Liver (tissue), 9 donors: ENCODE measurements around the gene NLGN3. TPM values are rescaled to one million over a fixed set of nuclear protein-coding genes. Genes with fewer than 3 reads are reported as not detected.

Experiments
- DNase-seq: peaks from one replicate; pipeline ENCODE4 v3.0.0-alpha.2; 2017; ENCODE audit warnings: low spot score
- H3K27ac ChIP-seq, 2 donors: one replicate each; pipeline ENCODE4 v1.7.0; 2013; ENCODE audit warnings: inconsistent platforms in 2 of 2, low read length in 2 of 2, control low read depth in 1 of 2, low read depth in 1 of 2, mild to moderate bottlenecking in 1 of 2
- H3K27me3 ChIP-seq, 4 donors: one replicate each; pipeline versions ENCODE4 v1.6.1 to v1.7.0; 2013; ENCODE audit warnings: low read length in 3 of 4, inconsistent platforms in 1 of 4, mild to moderate bottlenecking in 1 of 4, moderate library complexity in 1 of 4; ENCODE audit not compliant: control insufficient read depth in 4 of 4, insufficient read depth in 4 of 4
- H3K36me3 ChIP-seq, 4 donors: one replicate each; pipeline versions ENCODE4 v1.6.1 to v1.7.0; 2013; ENCODE audit warnings: low read length in 3 of 4, mild to moderate bottlenecking in 3 of 4, low read depth in 1 of 4, moderate library complexity in 1 of 4; ENCODE audit not compliant: control insufficient read depth in 4 of 4, insufficient read depth in 3 of 4
- H3K4me1 ChIP-seq, 4 donors: one replicate each; pipeline versions ENCODE4 v1.6.1 to v1.7.0; 2013; ENCODE audit warnings: low read length in 3 of 4, mild to moderate bottlenecking in 3 of 4, moderate library complexity in 1 of 4; ENCODE audit not compliant: control insufficient read depth in 4 of 4, insufficient read depth in 4 of 4
- H3K4me3 ChIP-seq, 3 donors: one replicate each; pipeline versions ENCODE4 v1.6.1 to v1.7.0; 2013; ENCODE audit warnings: low read length in 3 of 3, control low read depth in 1 of 3, low read depth in 1 of 3, mild to moderate bottlenecking in 1 of 3
- H3K9ac ChIP-seq, 2 donors: one replicate each; pipeline ENCODE4 v1.7.0; 2013; ENCODE audit warnings: low read length in 2 of 2, mild to moderate bottlenecking in 2 of 2, moderate library complexity in 2 of 2, control low read depth in 1 of 2, low read depth in 1 of 2
- H3K9me3 ChIP-seq, 4 donors: one replicate each; pipeline versions ENCODE4 v1.6.1 to v1.7.0; 2013; ENCODE audit warnings: low read length in 3 of 4; ENCODE audit not compliant: control insufficient read depth in 4 of 4
- EGR1 ChIP-seq, 2 donors: IDR thresholded peaks; 2 replicates each; pipeline ENCODE4 v1.6.1; 2016 to 2018; ENCODE audit warnings: antibody characterized with exemption in 2 of 2, low read depth in 2 of 2
- FOXA1 ChIP-seq: IDR thresholded peaks from 2 replicates; pipeline ENCODE4 v1.6.1; 2016; ENCODE audit warnings: antibody characterized with exemption
- FOXA2 ChIP-seq: IDR thresholded peaks from 2 replicates; pipeline ENCODE4 v1.6.1; 2016; ENCODE audit warnings: antibody characterized with exemption
- GABPA ChIP-seq, 2 donors: IDR thresholded peaks in 1 of 2; conservative IDR thresholded peaks in 1 of 2; 2 replicates each; pipeline ENCODE4 v1.6.1; 2016; ENCODE audit warnings: antibody characterized with exemption in 2 of 2, mild to moderate bottlenecking in 1 of 2, moderate library complexity in 1 of 2
- HNF4A ChIP-seq, 2 donors: conservative IDR thresholded peaks; 2 replicates each; pipeline ENCODE4 v1.6.1; 2016; ENCODE audit warnings: antibody characterized with exemption in 2 of 2, mild to moderate bottlenecking in 2 of 2
- HNF4G ChIP-seq: IDR thresholded peaks from 2 replicates; pipeline ENCODE4 v1.6.1; 2016; ENCODE audit warnings: antibody characterized with exemption
- JUND ChIP-seq, 2 donors: IDR thresholded peaks; 2 replicates each; pipeline ENCODE4 v1.6.1; 2016; ENCODE audit warnings: antibody characterized with exemption in 2 of 2
- NR2F2 ChIP-seq: IDR thresholded peaks from 2 replicates; pipeline ENCODE4 v1.6.1; 2016; ENCODE audit warnings: antibody characterized with exemption
- RXRA ChIP-seq, 2 donors: IDR thresholded peaks; 2 replicates each; pipeline ENCODE4 v1.6.1; 2017 to 2018; ENCODE audit warnings: antibody characterized with exemption in 2 of 2, mild to moderate bottlenecking in 1 of 2
- TAF1 ChIP-seq: conservative IDR thresholded peaks from 2 replicates; pipeline ENCODE4 v1.6.1; 2016; ENCODE audit warnings: antibody characterized with exemption, mild to moderate bottlenecking
- YY1 ChIP-seq: IDR thresholded peaks from 2 replicates; pipeline ENCODE4 v1.6.1; 2016; ENCODE audit warnings: antibody characterized with exemption, mild to moderate bottlenecking
- WGBS: extraction: QIAGEN DNeasy Blood & Tissue Kit; methylation state at CpG from one replicate; pipeline ENCODE4 v1.1.7; 2013; 5-methylcytosine and 5-hydroxymethylcytosine counted together
- polyA plus RNA-seq, 2 donors: library from polyadenylated mRNA; stranded (reverse) in 1 of 2; unstranded in 1 of 2; fragments of 200-250 nt in 1 of 2; fragments of >200 nt in 1 of 2; fragmentation: Nextera tagmentation in 1 of 2; extraction: Ambion mirVana in 1 of 2; gene quantifications; one replicate each; pipeline versions ENCODE4 v1.2.1 to v1.2.3, GENCODE V29; 2013 to 2015
- total RNA-seq, 2 donors: library from RNA; depleted of rRNA; stranded (reverse); fragments of >200 nt; gene quantifications; one replicate each; pipeline ENCODE4 v1.2.3, GENCODE V29; 2014
- TF ChIP-seq, protein P1 (sequence below): IDR thresholded peaks from 2 replicates; pipeline ENCODE4 v1.6.1; 2016; ENCODE audit warnings: antibody characterized with exemption
- TF ChIP-seq, protein P2 (sequence below): IDR thresholded peaks from 2 replicates; pipeline ENCODE4 v1.6.1; 2016; ENCODE audit warnings: antibody characterized with exemption
- donor health status: healthy.
- donor health status: healthy.
- donor health status: healthy.
- donor health status: healthy.
- donor health status: healthy.

The NLGN3 gene
- total and polyA plus RNA-seq, 4 donors, result 0.11 to 0.23 (median 0.15) TPM

DNA sequence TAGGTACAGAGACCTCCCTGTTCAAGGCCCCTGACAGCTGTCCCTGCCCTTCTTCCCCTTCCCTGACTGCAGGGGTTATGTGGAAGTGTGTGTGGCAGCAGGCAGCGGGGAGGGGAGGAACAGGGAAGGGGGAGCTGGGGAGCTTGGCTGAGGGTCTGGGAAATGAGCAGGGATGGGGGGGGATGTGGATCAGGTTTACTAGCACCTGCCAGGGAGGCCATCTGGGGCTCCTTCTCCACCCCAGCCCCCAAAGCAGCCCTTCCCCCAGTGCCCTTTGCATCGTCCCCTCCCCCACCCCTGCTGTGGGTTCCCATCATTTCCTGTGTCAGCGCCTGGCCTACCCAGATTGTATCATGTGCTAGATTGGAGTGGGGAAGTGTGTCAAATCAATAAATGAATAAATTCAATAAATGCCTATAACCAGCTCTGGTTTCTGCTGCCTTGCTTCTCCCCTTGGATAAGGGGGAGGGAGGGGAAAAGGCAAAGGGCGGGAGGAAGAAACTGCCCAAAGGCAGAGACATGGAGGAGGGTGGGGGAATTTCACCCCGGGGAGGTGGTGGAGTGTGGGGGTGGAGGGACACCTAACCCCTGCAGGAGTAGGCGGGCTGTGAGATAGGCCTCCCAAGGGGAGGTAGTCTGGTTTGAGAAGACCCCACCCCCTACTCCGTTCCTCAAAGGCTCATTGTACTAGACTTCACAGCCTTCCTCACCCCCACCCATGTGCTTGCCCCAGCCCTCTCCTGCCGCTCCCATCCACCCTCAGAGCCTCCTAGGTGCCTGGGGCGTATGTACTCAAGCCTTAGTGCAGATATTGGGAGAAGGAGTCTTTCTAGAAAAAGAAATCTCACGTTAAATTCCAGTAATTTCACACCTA is 41.3 kb upstream of the NLGN3 start:
- Histone ChIP-seq H3K9me3 (no peaks in the 10 kb centered on the region), H3K36me3 (no peaks in the 10 kb centered on the region), H3K4me1 (no peaks in the 10 kb centered on the region), H3K4me3 (no peak overlapping the region), H3K27me3 (no peaks in the 10 kb centered on the region), H3K9ac (no peak overlapping the region), H3K27ac (peak overlapping the region; percentile 25 to 47)
- no peak for TF ChIP-seq NR2F2
- WGBS, result 42% methylated on average over 10 of the region's 10 CpGs
- no peak for DNase-seq

DNA sequence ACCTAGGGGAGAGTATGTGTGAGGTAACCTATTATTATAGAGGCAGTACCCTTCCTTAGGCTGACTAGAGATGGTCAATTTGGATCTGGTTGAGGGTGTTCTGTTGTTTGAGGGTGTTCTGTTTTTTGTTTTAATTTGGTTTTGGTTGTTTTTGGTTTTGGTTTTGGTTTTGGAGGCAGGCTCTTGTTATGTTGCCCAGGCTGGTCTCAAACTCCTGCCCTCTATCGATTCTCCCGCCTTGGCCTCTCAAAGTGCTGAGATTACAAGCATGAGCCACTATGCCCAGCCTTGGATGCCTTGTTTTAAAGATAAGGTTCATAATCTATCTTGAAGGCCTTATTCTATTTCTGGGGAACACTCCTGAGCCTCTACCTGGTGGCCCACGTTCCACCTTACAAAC is 39.0 kb upstream of the NLGN3 start:
- H3K36me3 ChIP-seq, result no peaks in the 10 kb centered on the region
- no peaks in the 10 kb centered on the region for H3K4me1 ChIP-seq
- no peaks in the 10 kb centered on the region for H3K27me3 ChIP-seq
- no peak overlapping the region for H3K4me3 ChIP-seq
- TF ChIP-seq, protein P1, sequence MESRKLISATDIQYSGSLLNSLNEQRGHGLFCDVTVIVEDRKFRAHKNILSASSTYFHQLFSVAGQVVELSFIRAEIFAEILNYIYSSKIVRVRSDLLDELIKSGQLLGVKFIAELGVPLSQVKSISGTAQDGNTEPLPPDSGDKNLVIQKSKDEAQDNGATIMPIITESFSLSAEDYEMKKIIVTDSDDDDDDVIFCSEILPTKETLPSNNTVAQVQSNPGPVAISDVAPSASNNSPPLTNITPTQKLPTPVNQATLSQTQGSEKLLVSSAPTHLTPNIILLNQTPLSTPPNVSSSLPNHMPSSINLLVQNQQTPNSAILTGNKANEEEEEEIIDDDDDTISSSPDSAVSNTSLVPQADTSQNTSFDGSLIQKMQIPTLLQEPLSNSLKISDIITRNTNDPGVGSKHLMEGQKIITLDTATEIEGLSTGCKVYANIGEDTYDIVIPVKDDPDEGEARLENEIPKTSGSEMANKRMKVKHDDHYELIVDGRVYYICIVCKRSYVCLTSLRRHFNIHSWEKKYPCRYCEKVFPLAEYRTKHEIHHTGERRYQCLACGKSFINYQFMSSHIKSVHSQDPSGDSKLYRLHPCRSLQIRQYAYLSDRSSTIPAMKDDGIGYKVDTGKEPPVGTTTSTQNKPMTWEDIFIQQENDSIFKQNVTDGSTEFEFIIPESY, result no peak
- TF ChIP-seq FOXA1 (no peak), GABPA (IDR thresholded peaks at IDR 0.05 in 1 of 2, conservative IDR thresholded peaks at IDR 0.05 in 1 of 2) (no peak), YY1 (no peak), FOXA2 (no peak), NR2F2 (no peak), RXRA (IDR thresholded peaks at IDR 0.05) (no peak), EGR1 (IDR thresholded peaks at IDR 0.05; ENCODE audit: low read depth in 2 of 2) (no peak), HNF4A (conservative IDR thresholded peaks at IDR 0.05) (no peak)
- TF ChIP-seq, protein P2, sequence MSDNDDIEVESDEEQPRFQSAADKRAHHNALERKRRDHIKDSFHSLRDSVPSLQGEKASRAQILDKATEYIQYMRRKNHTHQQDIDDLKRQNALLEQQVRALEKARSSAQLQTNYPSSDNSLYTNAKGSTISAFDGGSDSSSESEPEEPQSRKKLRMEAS, result no peak
- no peaks in the 10 kb centered on the region for H3K9me3 ChIP-seq
- no peak overlapping the region for H3K9ac ChIP-seq
- DNase-seq, result no peak
- 81% methylated on average over 3 of the region's 3 CpGs for WGBS
- H3K27ac ChIP-seq, result no peak overlapping the region

DNA sequence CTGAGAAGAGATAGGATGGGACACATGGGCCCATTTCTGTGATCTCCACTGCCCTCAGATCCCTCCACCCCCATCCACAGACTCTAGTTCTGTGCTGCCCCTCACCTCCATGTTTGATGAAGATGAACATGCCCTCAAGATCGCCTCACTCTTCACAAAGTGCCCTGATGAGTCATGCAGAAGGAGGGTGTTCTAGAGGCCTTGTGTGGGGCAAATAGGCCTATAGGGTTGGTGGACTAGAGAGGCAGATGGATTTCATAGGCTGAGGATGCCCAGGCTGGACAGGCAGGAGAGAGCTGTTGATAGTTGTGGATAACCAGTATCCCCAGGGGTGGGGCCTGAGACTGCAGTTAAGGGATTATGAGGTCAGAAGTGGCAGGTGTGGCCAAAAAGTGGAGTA is 38.2 kb upstream of the NLGN3 start, which contains the start of gene CXorf65:
CXorf65 (minus strand) TSS at position 314 of the 400 bp plus-strand sequence; CDS start at position 130, 184 bp downstream.
- TF ChIP-seq JUND (IDR thresholded peaks at IDR 0.05) (no peak), FOXA2 (no peak), HNF4G (no peak), TAF1 (no peak), HNF4A (conservative IDR thresholded peaks at IDR 0.05) (no peak)
- TF ChIP-seq, protein P1, result no peak
- DNase-seq, result no peak
- Histone ChIP-seq H3K4me3 (no peak within 1 kb of the TSS), H3K9me3 (no peaks in the 10 kb centered on the region), H3K4me1 (no peaks in the 10 kb centered on the region), H3K27ac (no peak within 1 kb of the TSS), H3K27me3 (no peaks in the 10 kb centered on the region), H3K9ac (no peak within 1 kb of the TSS), H3K36me3 (no peaks in the 10 kb centered on the region)
- WGBS, result 88% methylated on average over 1 of the region's 1 CpG
